GM12878 (cell line): ENCODE results near the gene NUDT10. TPM values are rescaled to one million over a fixed set of nuclear protein-coding genes. Genes with fewer than 3 reads are reported as not detected.

Source experiments
- ATAC-seq: fragments of 200-7000 bp; cut with Tn5 transposase; 3 replicates; pipeline ENCODE4 v1.9.1; 2020; ENCODE audit warnings: mild to moderate bottlenecking, moderate library complexity
- Bru-seq: library from RNA; stranded (reverse); fragments of 400-500 nt; gene quantifications from one replicate; lab custom pipeline; 2021; lab: Mats Ljungman, UMichigan
- BruChase-seq, 2 experiments: library from RNA; stranded (reverse); fragments of 400-500 nt; gene quantifications; one replicate each; lab custom pipeline; 2021; lab: Mats Ljungman, UMichigan
- BruUV-seq: library from RNA; stranded (reverse); fragments of 400-500 nt; replicated peaks from 2 replicates; lab custom pipeline; 2021; lab: Mats Ljungman, UMichigan
- CTCF ChIA-PET: fragments of 300-600 bp; sonication (Branson Sonifier 250); formaldehyde crosslinking; extraction: SDS; loops from one replicate; lab custom pipeline; 2021; ENCODE audit warnings: inconsistent platforms; lab: Yijun Ruan, JAX
- POLR2A ChIA-PET: fragments of 350-600 bp; formaldehyde crosslinking; extraction: SDS; loops from one replicate; lab custom pipeline; 2021; ENCODE audit warnings: inconsistent platforms; lab: Charles Lee
- RAD21 ChIA-PET: fragments of 300-600 bp; sonication (Branson Sonifier 250); formaldehyde crosslinking; loops from one replicate; lab custom pipeline; 2023; ENCODE audit warnings: antibody characterized with exemption; ENCODE audit not compliant: unreplicated experiment; lab: Charles Lee
- SMC1A ChIA-PET: fragments of 300-600 bp; sonication (Branson Sonifier 250); formaldehyde crosslinking; loops from one replicate; lab custom pipeline; 2023; ENCODE audit not compliant: unreplicated experiment, uncharacterized antibody; lab: Charles Lee
- DNase-seq: peaks from one replicate; pipeline ENCODE4 v3.0.0-alpha.2; 2011; ENCODE audit warnings: low read depth, low spot score
- FAIRE-seq: peaks from 3 replicates; lab custom pipeline; 2011; peaks lifted over from hg19 to GRCh38; lab: Jason Lieb, UNC
- H2AFZ ChIP-seq: 2 replicates; pipeline ENCODE4 v1.6.0; 2011; ENCODE audit warnings: low read depth, low read length, control low read depth; ENCODE audit not compliant: control insufficient read depth
- H3K27ac ChIP-seq: 2 replicates; pipeline ENCODE4 v1.5.1; 2011; ENCODE audit warnings: control low read depth; ENCODE audit not compliant: control insufficient read depth, insufficient read depth
- H3K27me3 ChIP-seq, 2 experiments: replicated peaks in 1 of 2; 2 replicates each; pipeline versions ENCODE4 v1.6.0 to v1.6.1; 2011; ENCODE audit warnings: low read length in 1 of 2; ENCODE audit not compliant: control insufficient read depth in 2 of 2, insufficient read depth in 2 of 2
- H3K36me3 ChIP-seq, 2 experiments: 2 replicates each; pipeline ENCODE4 v1.5.1; 2011; ENCODE audit warnings: low read length in 1 of 2; ENCODE audit not compliant: control insufficient read depth in 2 of 2, insufficient read depth in 2 of 2
- H3K4me1 ChIP-seq: 2 replicates; pipeline ENCODE4 v1.6.1; 2011; ENCODE audit warnings: mild to moderate bottlenecking, low read length, moderate library complexity, mixed read lengths; ENCODE audit not compliant: control insufficient read depth, insufficient read depth
- H3K4me2 ChIP-seq: 2 replicates; pipeline ENCODE4 v1.6.0; 2011; ENCODE audit warnings: control low read depth; ENCODE audit not compliant: control insufficient read depth, insufficient read depth
- H3K4me3 ChIP-seq: fragments of 200-600 bp; sonication (generic); 2 replicates; pipeline ENCODE4 v1.5.1; 2016
- H3K79me2 ChIP-seq: 2 replicates; pipeline ENCODE4 v1.6.0; 2011; ENCODE audit warnings: low read length; ENCODE audit not compliant: control insufficient read depth, insufficient read depth
- H3K9ac ChIP-seq: 2 replicates; pipeline ENCODE4 v1.8.0; 2011; ENCODE audit warnings: low read length, control low read depth, mixed read lengths; ENCODE audit not compliant: control insufficient read depth, insufficient read depth
- H3K9me3 ChIP-seq: replicated peaks from 3 replicates; pipeline ENCODE4 v1.5.1; 2011; ENCODE audit warnings: mild to moderate bottlenecking, low read length; ENCODE audit not compliant: control insufficient read depth, insufficient read depth
- H4K20me1 ChIP-seq: 2 replicates; pipeline ENCODE4 v1.6.0; 2011; ENCODE audit not compliant: control insufficient read depth, insufficient read depth
- ATF7 ChIP-seq: fragments of 450-650 bp; IDR thresholded peaks from 2 replicates; pipeline ENCODE4 v1.6.1; 2016; ENCODE audit warnings: low read depth, mild to moderate bottlenecking
- BCL11A ChIP-seq: IDR thresholded peaks from 2 replicates; pipeline ENCODE4 v1.6.1; 2011; ENCODE audit warnings: low read depth, low read length
- BCL3 ChIP-seq: IDR thresholded peaks from 2 replicates; pipeline ENCODE4 v1.6.1; 2011; ENCODE audit warnings: borderline replicate concordance, low read depth, mild to moderate bottlenecking, moderate library complexity, low read length; ENCODE audit not compliant: insufficient read depth, poor library complexity, severe bottlenecking
- EP300 ChIP-seq, 2 experiments: fragments of 150-350 bp in 1 of 2; IDR thresholded peaks; 2 replicates each; pipeline ENCODE4 v1.6.1; 2011 to 2012; ENCODE audit warnings: low read depth in 2 of 2, low read length in 2 of 2, borderline replicate concordance in 1 of 2, improper control_type of control experiment in 1 of 2, inconsistent platforms in 1 of 2; ENCODE audit not compliant: control insufficient read depth in 1 of 2
- IKZF1 ChIP-seq: fragments of 450-650 bp; conservative IDR thresholded peaks from 2 replicates; pipeline ENCODE4 v1.6.1; 2017; ENCODE audit warnings: antibody characterized with exemption, mild to moderate bottlenecking
- IRF4 ChIP-seq: IDR thresholded peaks from 2 replicates; pipeline ENCODE4 v1.6.1; 2011; ENCODE audit warnings: low read depth, low read length
- SMAD5 ChIP-seq: IDR thresholded peaks from 2 replicates; pipeline ENCODE4 v1.6.1; 2016; ENCODE audit warnings: antibody characterized with exemption, low read depth
- SRF ChIP-seq, 2 experiments: IDR thresholded peaks; 2 replicates each; pipeline ENCODE4 v1.6.1; 2011; ENCODE audit warnings: low read depth in 2 of 2, low read length in 2 of 2, mild to moderate bottlenecking in 1 of 2, moderate library complexity in 1 of 2
- TBL1XR1 ChIP-seq: IDR thresholded peaks from 2 replicates; pipeline ENCODE4 v1.6.1; 2012; ENCODE audit warnings: low read depth, low read length, improper control_type of control experiment
- TCF3 ChIP-seq: IDR thresholded peaks from 2 replicates; pipeline ENCODE4 v1.6.1; 2012; ENCODE audit warnings: low read depth, mild to moderate bottlenecking, low read length, borderline replicate concordance; ENCODE audit not compliant: insufficient read depth
- USF2 ChIP-seq: IDR thresholded peaks from 2 replicates; pipeline ENCODE4 v1.6.1; 2011; ENCODE audit warnings: low read depth, low read length, improper control_type of control experiment, borderline replicate concordance
- YBX1 ChIP-seq: fragments of 450-650 bp; IDR thresholded peaks from 2 replicates; pipeline ENCODE4 v1.6.1; 2016; ENCODE audit warnings: antibody characterized with exemption
- WGBS: methylation state at CpG from one replicate; pipeline ENCODE4 v1.1.6; 2016; ENCODE audit warnings: low lambda C conversion rate; ENCODE audit not compliant: insufficient replicate concordance, insufficient coverage; ENCODE audit errors: missing lambda C conversion rate; 5-methylcytosine and 5-hydroxymethylcytosine counted together
- in situ Hi-C: fragments of 300-500 bp; cut with MboI; formaldehyde crosslinking; loops from 9 replicates; pipeline ENCODE4 v1.14.3; 2018; ENCODE audit warnings: mixed read lengths
- intact Hi-C: fragments of 100-400 bp; cut with micrococcal nuclease; formaldehyde crosslinking; loops from one replicate; pipeline ENCODE4 v1.14.2; 2022; ENCODE audit not compliant: unreplicated experiment
- long read RNA-seq, 2 experiments: library from polyadenylated mRNA; unstranded; transcript quantifications; one replicate each; pipeline ENCODE4 v2.0.0, GENCODE V29; 2019 to 2020
- polyA minus RNA-seq, 3 experiments: library from RNA; depleted of rRNA, polyadenylated mRNA; stranded (reverse); fragments of >200 nt; gene quantifications; 2 replicates each; pipeline ENCODE4 v1.2.3, GENCODE V29; 2011
- polyA plus RNA-seq, 11 experiments: library from polyadenylated mRNA; depleted of rRNA in 4 of 11; unstranded in 6 of 11; stranded (reverse) in 5 of 11; fragments of >200 nt; fragmentation: Nextera tagmentation in 4 of 11; fragmentation: Illumina TruSeq in 1 of 11; extraction: Ambion mirVana in 4 of 11; extraction: Trizol in 1 of 11; gene quantifications; 1 replicate in 1 of 11; 2 replicates in 10 of 11; pipeline versions ENCODE4 v1.2.1 to v1.2.3, GENCODE V29; 2011 to 2016; ENCODE audit warnings: inconsistent platforms in 2 of 11, missing spikeins in 2 of 11, low read depth in 1 of 11
- total RNA-seq, 4 experiments: library from RNA; depleted of rRNA in 3 of 4; stranded (reverse); fragments of >200 nt in 3 of 4; fragmentation: Illumina TruSeq in 1 of 4; extraction: Trizol in 1 of 4; gene quantifications; 2 replicates each; pipeline versions ENCODE4 v1.2.1 to v1.2.3, GENCODE V29; 2013 to 2021
- TF ChIP-seq, protein P1 (sequence below): fragments of 150-350 bp; IDR thresholded peaks from 2 replicates; pipeline ENCODE4 v1.6.1; 2014; ENCODE audit warnings: mild to moderate bottlenecking, low read depth, low read length
- TF ChIP-seq, protein P2 (sequence below), 3 experiments: IDR thresholded peaks in 2 of 3; conservative IDR thresholded peaks in 1 of 3; 2 replicates each; pipeline ENCODE4 v1.5.1; 2011; ENCODE audit warnings: low read depth in 3 of 3, low read length in 3 of 3, mild to moderate bottlenecking in 3 of 3, control low read depth in 2 of 3, moderate library complexity in 2 of 3, inconsistent platforms in 1 of 3, mixed read lengths in 1 of 3; ENCODE audit not compliant: control insufficient read depth in 2 of 3, insufficient read depth in 1 of 3; ENCODE audit errors: extremely low read depth in 1 of 3

Gene NUDT10
- not detected in 2 replicates for total RNA-seq (2013; cell fraction: nucleolus; rRNA removed)
- not detected in 2 replicates for total RNA-seq (2014; rRNA removed)
- not detected in 2 replicates for total RNA-seq (2014; rRNA removed; fragmentation: Illumina TruSeq; extraction: Trizol)
- total RNA-seq (2021), result not detected in 2 replicates
- polyA plus RNA-seq (2011; ENCODE audit: low read depth), result not detected
- polyA plus RNA-seq (2011; rRNA removed), result 0.03 and 0.04 TPM in 2 replicates
- polyA plus RNA-seq (2011; cell fraction: cytosol; rRNA removed), result 0.03 and 0.04 TPM in 2 replicates
- not detected in 2 replicates for polyA plus RNA-seq (2011; cell fraction: nucleus; rRNA removed)
- polyA plus RNA-seq (2012), result not detected in 2 replicates
- not detected in 2 replicates for polyA plus RNA-seq (2014; fragmentation: Illumina TruSeq; extraction: Trizol)
- not detected for polyA plus RNA-seq (2014; fragmentation: Nextera tagmentation; extraction: Ambion mirVana)
- polyA plus RNA-seq (2014; rRNA removed), result not detected in 2 replicates
- polyA plus RNA-seq (2016; fragmentation: Nextera tagmentation; extraction: Ambion mirVana), result not detected
- polyA minus RNA-seq (2011; rRNA and poly(A)+ RNA removed), result not detected in 2 replicates
- not detected in 2 replicates for polyA minus RNA-seq (2011; cell fraction: cytosol; rRNA and poly(A)+ RNA removed)
- polyA minus RNA-seq (2011; cell fraction: nucleus; rRNA and poly(A)+ RNA removed), result not detected in 2 replicates
- Bru-seq, nascent RNA, result not detected
- not detected for BruChase-seq, experiment 1, labeled RNA remaining after a 6-hour chase
- BruChase-seq, experiment 2, labeled RNA remaining after a 2-hour chase, result not detected
- long read RNA-seq, experiment 1, result 0 reads
- long read RNA-seq, experiment 2, result 0 reads

- no peak within 1 kb of the TSS for H2AFZ ChIP-seq
- POLR2A ChIA-PET, result no interaction called here
- H3K9me3 ChIP-seq, result no peaks in the 10 kb centered on the region; the same call in 2 of the 3 replicates
- H3K4me1 ChIP-seq, result no peaks in the 10 kb centered on the region
- 31% methylated on average over 33 of the region's 68 CpGs for WGBS
- H3K27ac ChIP-seq, result no peak within 1 kb of the TSS
- H3K79me2 ChIP-seq, result no peaks in the 10 kb centered on the region
- CTCF ChIA-PET, result no interaction called here
- H4K20me1 ChIP-seq, result no peaks in the 10 kb centered on the region
- ATAC-seq, result peak; percentile 29; the same call in 2 of the 3 replicates
- no peaks in the 10 kb centered on the region for H3K27me3 ChIP-seq
- no peaks in the 10 kb centered on the region for H3K36me3 ChIP-seq
- DNase-seq, result no peak
- H3K4me3 ChIP-seq, result no peak within 1 kb of the TSS
- intact Hi-C loops (no loop called here), in situ Hi-C loops (no loop called here)
- BruUV-seq, result no TSS peak
- SMC1A ChIA-PET, result no interaction called here
- no peak within 1 kb of the TSS for H3K4me2 ChIP-seq
- RAD21 ChIA-PET, result no interaction called here
- no peak for FAIRE-seq
- no peak within 1 kb of the TSS for H3K9ac ChIP-seq
- TF ChIP-seq, protein P1, sequence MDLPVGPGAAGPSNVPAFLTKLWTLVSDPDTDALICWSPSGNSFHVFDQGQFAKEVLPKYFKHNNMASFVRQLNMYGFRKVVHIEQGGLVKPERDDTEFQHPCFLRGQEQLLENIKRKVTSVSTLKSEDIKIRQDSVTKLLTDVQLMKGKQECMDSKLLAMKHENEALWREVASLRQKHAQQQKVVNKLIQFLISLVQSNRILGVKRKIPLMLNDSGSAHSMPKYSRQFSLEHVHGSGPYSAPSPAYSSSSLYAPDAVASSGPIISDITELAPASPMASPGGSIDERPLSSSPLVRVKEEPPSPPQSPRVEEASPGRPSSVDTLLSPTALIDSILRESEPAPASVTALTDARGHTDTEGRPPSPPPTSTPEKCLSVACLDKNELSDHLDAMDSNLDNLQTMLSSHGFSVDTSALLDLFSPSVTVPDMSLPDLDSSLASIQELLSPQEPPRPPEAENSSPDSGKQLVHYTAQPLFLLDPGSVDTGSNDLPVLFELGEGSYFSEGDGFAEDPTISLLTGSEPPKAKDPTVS, result no peak
- TF ChIP-seq TCF3 (no peak), BCL3 (no peak), SMAD5 (no peak), BCL11A (no peak), SRF (IDR thresholded peaks at IDR 0.05; ENCODE audit: low read depth in 2 of 2, low read length in 2 of 2) (no peak), ATF7 (no peak), YBX1 (no peak), IRF4 (no peak), IKZF1 (no peak), USF2 (no peak), TBL1XR1 (no peak), EP300 (IDR thresholded peaks at IDR 0.05; ENCODE audit: borderline replicate concordance in 1 of 2, control insufficient read depth in 1 of 2, low read depth in 2 of 2, low read length in 2 of 2) (no peak)
- TF ChIP-seq, protein P2, sequence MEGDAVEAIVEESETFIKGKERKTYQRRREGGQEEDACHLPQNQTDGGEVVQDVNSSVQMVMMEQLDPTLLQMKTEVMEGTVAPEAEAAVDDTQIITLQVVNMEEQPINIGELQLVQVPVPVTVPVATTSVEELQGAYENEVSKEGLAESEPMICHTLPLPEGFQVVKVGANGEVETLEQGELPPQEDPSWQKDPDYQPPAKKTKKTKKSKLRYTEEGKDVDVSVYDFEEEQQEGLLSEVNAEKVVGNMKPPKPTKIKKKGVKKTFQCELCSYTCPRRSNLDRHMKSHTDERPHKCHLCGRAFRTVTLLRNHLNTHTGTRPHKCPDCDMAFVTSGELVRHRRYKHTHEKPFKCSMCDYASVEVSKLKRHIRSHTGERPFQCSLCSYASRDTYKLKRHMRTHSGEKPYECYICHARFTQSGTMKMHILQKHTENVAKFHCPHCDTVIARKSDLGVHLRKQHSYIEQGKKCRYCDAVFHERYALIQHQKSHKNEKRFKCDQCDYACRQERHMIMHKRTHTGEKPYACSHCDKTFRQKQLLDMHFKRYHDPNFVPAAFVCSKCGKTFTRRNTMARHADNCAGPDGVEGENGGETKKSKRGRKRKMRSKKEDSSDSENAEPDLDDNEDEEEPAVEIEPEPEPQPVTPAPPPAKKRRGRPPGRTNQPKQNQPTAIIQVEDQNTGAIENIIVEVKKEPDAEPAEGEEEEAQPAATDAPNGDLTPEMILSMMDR (IDR thresholded peaks at IDR 0.05 in 2 of 3, conservative IDR thresholded peaks at IDR 0.05 in 1 of 3; ENCODE audit: control insufficient read depth in 2 of 3, extremely low read depth in 1 of 3, insufficient read depth in 1 of 3, low read depth in 3 of 3, low read length in 3 of 3), result no peak
Observed at GRCh38 chrX:51332188-51332942, at the start of gene NUDT10. TSS of gene NUDT10 (plus strand) at chrX:51332822. CDS start at chrX:51332966, 144 bp downstream.
